PC-3 (cell line): ENCODE measurements around the gene SNX13.

Experiments
- CTCF ChIP-seq: fragments of 300-600 bp; sonication (generic); conservative IDR thresholded peaks from 2 replicates; pipeline ENCODE4 v1.5.1; 2017; ENCODE audit warnings: antibody characterized with exemption, low read depth, mild to moderate bottlenecking, low read length
- EZH2 ChIP-seq: fragments of 300-600 bp; sonication (generic); IDR thresholded peaks from one replicate; pipeline ENCODE4 v1.6.1; 2017; ENCODE audit warnings: antibody characterized with exemption, mild to moderate bottlenecking, low read length; ENCODE audit not compliant: unreplicated experiment

GRCh38 chr7:17948526-17949238, 8.4 kb upstream of the SNX13 start:
- TF ChIP-seq CTCF (no peak), EZH2 (no peak)
